Measurements from ENCODE around the gene GMPPA.

DNA sequence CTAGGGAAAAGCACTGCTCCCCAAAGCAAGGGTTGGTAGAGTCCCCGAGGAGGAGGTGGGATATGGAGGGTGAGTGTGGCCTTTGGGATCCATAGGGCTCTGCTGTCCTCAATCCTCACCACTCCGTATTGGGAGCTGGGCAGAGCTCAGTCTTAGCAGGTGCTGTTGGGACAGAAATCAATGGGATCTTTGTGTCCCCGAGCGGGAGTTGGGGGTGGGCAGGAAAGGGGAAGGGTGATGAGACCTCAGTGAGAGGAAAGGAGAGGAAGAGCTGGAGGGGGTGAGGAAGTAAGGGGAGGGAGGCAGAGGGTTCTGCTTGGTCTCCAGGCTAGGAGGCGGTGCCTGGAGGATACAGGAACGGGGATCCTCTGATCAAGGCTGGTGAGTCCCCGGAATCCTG lies 18.2 kb downstream of the GMPPA start:
- TF ChIP-seq CTCF (IDR thresholded peaks at IDR 0.05; ENCODE audit: low read depth, low read length) (no peak), POLR2A (IDR thresholded peaks at IDR 0.05; ENCODE audit: extremely low read depth, insufficient read length) (no peak), MYC (IDR thresholded peaks at IDR 0.05; ENCODE audit: low read depth, low read length) (no peak)
